Smooth muscle cell (in vitro differentiated cells): ENCODE data around the gene DNAJB6. TPM values are rescaled to one million over a fixed set of nuclear protein-coding genes. Genes with fewer than 3 reads are reported as not detected.
A peak's percentile ranks its signal among the peaks of the same experiment; 100 is the strongest.

Source experiments
- DNase-seq: peaks from one replicate; lab custom pipeline; 2025; ENCODE audit not compliant: unreplicated experiment; lab: John Stamatoyannopoulos, UW
- H2AFZ ChIP-seq: fragments of 200-600 bp; sonication (generic); 2 replicates; pipeline ENCODE4 v1.6.0; 2016; ENCODE audit warnings: antibody characterized with exemption, low read depth, mild to moderate bottlenecking
- H3F3A ChIP-seq: fragments of 200-600 bp; sonication (generic); 2 replicates; pipeline ENCODE4 v1.6.0; 2017; ENCODE audit warnings: antibody characterized with exemption, low read depth
- H3K27ac ChIP-seq: fragments of 200-600 bp; sonication (generic); 2 replicates; pipeline ENCODE4 v1.5.1; 2016; ENCODE audit warnings: low read depth, mild to moderate bottlenecking
- H3K27me3 ChIP-seq: fragments of 200-600 bp; sonication (generic); 2 replicates; pipeline ENCODE4 v1.6.1; 2016; ENCODE audit warnings: low read depth, mild to moderate bottlenecking
- H3K36me3 ChIP-seq: fragments of 200-600 bp; sonication (generic); 2 replicates; pipeline ENCODE4 v1.5.1; 2016; ENCODE audit warnings: low read depth
- H3K4me1 ChIP-seq: fragments of 200-600 bp; sonication (generic); 2 replicates; pipeline ENCODE4 v1.5.1; 2016; ENCODE audit warnings: low read depth
- H3K4me2 ChIP-seq: fragments of 200-600 bp; sonication (generic); 2 replicates; pipeline ENCODE4 v1.6.0; 2016; ENCODE audit warnings: mild to moderate bottlenecking
- H3K4me3 ChIP-seq: fragments of 200-600 bp; sonication (generic); 2 replicates; pipeline ENCODE4 v1.5.1; 2016; ENCODE audit warnings: mild to moderate bottlenecking
- H3K79me2 ChIP-seq: fragments of 200-600 bp; sonication (generic); 2 replicates; pipeline ENCODE4 v1.6.0; 2016; ENCODE audit warnings: low read depth, mild to moderate bottlenecking
- H3K9ac ChIP-seq: fragments of 200-600 bp; sonication (generic); 2 replicates; pipeline ENCODE4 v1.6.0; 2016; ENCODE audit warnings: low read depth
- H3K9me3 ChIP-seq: fragments of 200-600 bp; sonication (generic); replicated peaks from 2 replicates; pipeline ENCODE4 v1.5.1; 2016; ENCODE audit warnings: low read depth
- H4K20me1 ChIP-seq: fragments of 200-600 bp; sonication (generic); 2 replicates; pipeline ENCODE4 v1.6.0; 2016; ENCODE audit warnings: low read depth
- CTCF ChIP-seq: fragments of 200-600 bp; sonication (generic); IDR thresholded peaks from 2 replicates; pipeline ENCODE4 v1.5.1; 2017; ENCODE audit warnings: borderline replicate concordance, mild to moderate bottlenecking, antibody characterized with exemption; ENCODE audit not compliant: insufficient read depth, poor library complexity, severe bottlenecking
- WGBS: methylation state at CpG from one replicate; pipeline ENCODE4 v1.1.7; 2016; ENCODE audit warnings: low lambda C conversion rate; 5-methylcytosine and 5-hydroxymethylcytosine counted together
- polyA plus RNA-seq: library from polyadenylated mRNA; unstranded; fragments of >200 nt; fragmentation: Nextera tagmentation; extraction: Ambion mirVana; gene quantifications from 2 replicates; pipeline ENCODE4 v1.2.1, GENCODE V29; 2016
- total RNA-seq: library from RNA; depleted of rRNA; stranded (reverse); fragments of >200 nt; gene quantifications from 2 replicates; pipeline ENCODE4 v1.2.3, GENCODE V29; 2014

Gene DNAJB6
- total and polyA plus RNA-seq, 2 experiments from 2014 or later: 103 to 104 TPM

- Histone ChIP-seq H3K4me3 (no peak overlapping the region), H3K27me3 (no peaks in the 10 kb centered on the region), H3K36me3 (no peaks in the 10 kb centered on the region), H3K4me1 (peaks cover 18% of the 10 kb centered on the region), H2AFZ (no peak overlapping the region), H3K9me3 (no peaks in the 10 kb centered on the region), H3K27ac (peak overlapping the region; percentile 84), H3K9ac (no peak overlapping the region), H4K20me1 (peaks cover 24% of the 10 kb centered on the region), H3K4me2 (peak overlapping the region; percentile 48), H3K79me2 (no peaks in the 10 kb centered on the region), H3F3A (peaks cover 5% of the 10 kb centered on the region)
- no peak for DNase-seq
- TF ChIP-seq CTCF: no peak
- WGBS: 98% methylated on average over 28 of the region's 33 CpGs
These were observed 74.2 kb downstream of the DNAJB6 start for GRCh38 chr7:157410831-157411556.

- DNase-seq: no peak
- no peaks in the 10 kb centered on the region for H3K79me2 ChIP-seq
- no peak overlapping the region for H3K4me3 ChIP-seq
- H3K4me2 ChIP-seq: peak overlapping the region; percentile 48
- H2AFZ ChIP-seq: no peak overlapping the region
- peak overlapping the region; percentile 55 for H3K9ac ChIP-seq
- H3K4me1 ChIP-seq: peaks cover 18% of the 10 kb centered on the region
- H3K9me3 ChIP-seq: no peaks in the 10 kb centered on the region
- peaks cover 19% of the 10 kb centered on the region for H4K20me1 ChIP-seq
- H3K27me3 ChIP-seq: no peaks in the 10 kb centered on the region
- peak overlapping the region; percentile 84 for H3K27ac ChIP-seq
- H3F3A ChIP-seq: peaks cover 5% of the 10 kb centered on the region
- no peaks in the 10 kb centered on the region for H3K36me3 ChIP-seq
- TF ChIP-seq CTCF: no peak
- 62% methylated on average over 19 of the region's 19 CpGs for WGBS
These were observed 74.8 kb downstream of the DNAJB6 start for GRCh38 chr7:157411580-157411979.

GRCh38 chr7:157412021-157412443 lies 75.2 kb downstream of the DNAJB6 start:
- Histone ChIP-seq H2AFZ (no peak overlapping the region), H3K36me3 (no peaks in the 10 kb centered on the region), H4K20me1 (peaks cover 19% of the 10 kb centered on the region), H3K9ac (peak overlapping the region; percentile 55), H3K4me1 (peaks cover 18% of the 10 kb centered on the region), H3K79me2 (no peaks in the 10 kb centered on the region), H3K27ac (peak overlapping the region; percentile 84), H3K4me2 (peak overlapping the region; percentile 48), H3K4me3 (no peak overlapping the region), H3K9me3 (no peaks in the 10 kb centered on the region), H3K27me3 (no peaks in the 10 kb centered on the region), H3F3A (peaks cover 5% of the 10 kb centered on the region)
- WGBS: 42% methylated on average over 11 of the region's 11 CpGs
- DNase-seq: no peak
- TF ChIP-seq CTCF: no peak
